Brain pericyte (primary cell): ENCODE measurements around the gene FIGNL2.
"Not testable (repeated sequence)": the region's sequence is repeated elsewhere in the genome, so short reads cannot be mapped to it uniquely, and the experiment has no call there.

Experiments used
- DNase-seq: peaks from one replicate; pipeline ENCODE4 v3.0.0-alpha.2; 2012; ENCODE audit warnings: low read depth, low spot score

FIGNL2 gene, protein sequence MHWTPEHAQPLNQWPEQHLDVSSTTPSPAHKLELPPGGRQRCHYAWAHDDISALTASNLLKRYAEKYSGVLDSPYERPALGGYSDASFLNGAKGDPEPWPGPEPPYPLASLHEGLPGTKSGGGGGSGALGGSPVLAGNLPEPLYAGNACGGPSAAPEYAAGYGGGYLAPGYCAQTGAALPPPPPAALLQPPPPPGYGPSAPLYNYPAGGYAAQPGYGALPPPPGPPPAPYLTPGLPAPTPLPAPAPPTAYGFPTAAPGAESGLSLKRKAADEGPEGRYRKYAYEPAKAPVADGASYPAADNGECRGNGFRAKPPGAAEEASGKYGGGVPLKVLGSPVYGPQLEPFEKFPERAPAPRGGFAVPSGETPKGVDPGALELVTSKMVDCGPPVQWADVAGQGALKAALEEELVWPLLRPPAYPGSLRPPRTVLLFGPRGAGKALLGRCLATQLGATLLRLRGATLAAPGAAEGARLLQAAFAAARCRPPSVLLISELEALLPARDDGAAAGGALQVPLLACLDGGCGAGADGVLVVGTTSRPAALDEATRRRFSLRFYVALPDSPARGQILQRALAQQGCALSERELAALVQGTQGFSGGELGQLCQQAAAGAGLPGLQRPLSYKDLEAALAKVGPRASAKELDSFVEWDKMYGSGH

DNA sequence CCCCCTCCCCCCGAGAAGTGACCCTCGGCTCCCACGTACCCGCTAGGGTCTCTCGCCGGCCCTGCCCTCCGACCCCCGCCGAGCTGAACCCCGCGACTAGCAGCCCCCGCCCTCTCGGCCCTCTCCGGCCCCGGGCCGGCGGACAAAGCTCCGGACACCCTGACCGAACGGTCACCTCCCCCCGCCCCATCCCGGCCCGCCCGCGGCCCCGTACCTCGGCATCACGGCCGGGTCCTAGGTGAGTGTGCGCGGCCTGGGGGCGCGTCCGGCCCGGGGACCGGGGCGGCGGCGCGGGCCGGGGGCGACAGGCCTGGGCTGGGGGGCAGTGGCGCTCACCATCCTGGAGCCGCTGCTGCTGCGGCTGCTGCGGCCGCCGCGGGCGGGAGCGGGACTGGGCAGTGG is at the start of gene FIGNL2:
TSS of gene FIGNL2 (minus strand) at position 393 of the 402 bp plus-strand sequence. CDS start 26,305 bp downstream, outside the sequence.
- no peak for DNase-seq

DNA sequence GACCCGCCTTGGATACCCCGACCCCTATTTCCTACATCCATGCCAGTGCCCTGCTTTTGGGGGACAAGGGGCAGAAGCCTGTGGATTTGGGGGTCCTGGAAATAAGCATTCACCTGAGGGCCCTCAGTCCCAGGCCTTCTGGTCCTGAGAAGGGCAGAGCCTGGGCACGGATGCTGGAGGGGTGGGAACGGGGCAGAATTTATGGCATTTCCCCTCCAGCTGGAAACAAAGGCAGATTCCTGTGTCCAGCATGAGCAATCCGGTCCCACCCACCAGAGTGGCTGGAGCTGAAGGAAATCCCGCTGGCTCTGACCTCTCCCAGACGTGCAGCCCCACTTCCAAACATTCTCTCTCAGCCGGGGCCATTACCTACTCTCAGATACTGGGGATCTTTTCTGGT is 48.7 kb upstream of the FIGNL2 start:
- DNase-seq, result no peak

DNA sequence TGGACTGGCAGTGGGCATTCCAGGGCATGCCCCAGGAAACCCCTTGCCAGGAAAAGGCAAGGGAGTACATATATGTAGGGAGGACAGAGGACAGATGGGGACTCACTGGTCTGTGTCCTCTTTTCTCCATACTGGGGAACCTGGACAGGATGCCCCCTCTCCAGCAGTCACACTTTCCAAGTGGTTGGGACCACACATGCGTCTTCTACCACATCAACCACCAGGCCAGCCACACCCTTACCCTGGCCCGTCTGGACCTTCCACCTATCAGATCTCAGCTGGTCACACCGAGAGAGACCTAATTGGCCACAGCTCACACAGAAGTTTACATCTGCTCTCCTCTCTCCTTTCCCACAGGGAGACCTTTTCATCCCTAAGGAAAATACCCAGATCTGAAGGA is 47.7 kb upstream of the FIGNL2 start:
- DNase-seq, result no peak

DNA sequence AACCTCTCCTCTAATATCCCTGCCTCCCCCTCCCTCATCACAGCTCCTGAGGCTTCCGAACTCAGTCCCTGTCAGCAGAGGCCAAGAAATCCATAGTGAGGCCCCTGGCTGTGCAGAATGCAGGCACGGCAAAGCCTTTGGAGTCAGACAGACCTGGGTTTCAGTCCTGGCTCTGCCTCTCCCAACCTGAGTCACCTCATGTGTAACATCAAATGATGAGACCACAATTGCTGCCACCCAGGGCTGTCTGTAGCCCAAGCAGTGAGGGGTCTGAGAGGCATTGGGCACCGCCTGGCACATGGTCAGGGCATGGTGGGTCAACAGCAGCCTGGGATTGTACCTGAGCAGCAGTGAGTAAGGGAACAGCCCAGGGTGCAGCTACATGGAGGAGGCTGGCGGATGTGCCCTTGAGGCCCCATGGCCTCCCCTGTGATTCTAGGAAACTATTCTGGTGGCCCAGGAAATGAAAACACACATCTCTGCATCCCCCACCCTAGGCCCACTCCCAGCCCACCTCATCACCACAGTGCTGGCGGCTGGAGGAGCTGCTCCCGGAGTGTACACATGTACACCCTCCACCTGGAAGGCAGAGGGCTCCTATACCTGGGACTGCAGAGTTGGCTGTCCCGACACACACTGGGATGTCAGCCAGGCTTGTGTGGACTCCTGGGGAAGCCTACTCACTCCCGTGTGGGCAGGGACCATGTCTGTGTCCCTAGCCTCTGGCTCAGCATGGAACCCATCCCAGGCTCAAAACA is 47.0 kb upstream of the FIGNL2 start:
- DNase-seq, result no peak

GRCh38 chr12:51893786-51894185 is 45.3 kb upstream of the FIGNL2 start:
- no peak for DNase-seq

DNA sequence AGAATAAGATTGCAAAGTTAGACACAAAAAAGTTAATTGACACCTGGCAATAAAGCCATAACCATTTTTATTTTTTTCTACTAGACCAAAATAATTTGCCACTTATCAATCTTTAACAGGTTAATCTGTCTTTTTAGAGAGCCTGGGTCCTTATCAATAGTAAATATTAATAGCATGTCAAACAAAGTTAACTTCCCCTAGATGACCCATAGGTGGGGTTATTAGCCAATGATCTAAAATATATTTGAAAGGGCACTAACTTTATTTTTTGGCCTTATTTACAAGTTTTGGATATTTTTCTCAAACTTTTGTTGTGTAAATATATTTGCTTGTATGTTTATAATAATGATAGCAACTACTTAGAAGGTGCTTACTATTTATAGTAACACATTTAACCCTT is 43.3 kb upstream of the FIGNL2 start:
- DNase-seq, result no peak

- no peak for DNase-seq
Measured at GRCh38 chr12:51890511-51891171, 42.1 kb upstream of the FIGNL2 start.

DNA sequence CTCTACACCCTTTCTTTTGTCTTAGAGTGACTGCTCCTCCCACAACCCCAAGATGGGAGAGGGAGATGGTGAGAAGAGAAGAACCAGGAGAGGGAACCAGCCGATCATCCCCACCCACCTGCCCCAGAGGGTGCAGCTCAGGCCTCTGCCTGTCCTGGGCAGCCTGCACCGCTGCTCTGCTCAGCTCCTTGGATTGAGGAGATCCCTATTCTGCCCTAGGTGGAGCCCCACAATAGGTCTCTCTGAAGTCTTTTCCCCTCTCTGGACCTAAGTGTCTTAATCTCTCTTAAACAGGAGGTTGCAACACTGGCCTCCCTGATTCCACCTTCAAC is 41.6 kb upstream of the FIGNL2 start:
- DNase-seq, result no peak

DNA sequence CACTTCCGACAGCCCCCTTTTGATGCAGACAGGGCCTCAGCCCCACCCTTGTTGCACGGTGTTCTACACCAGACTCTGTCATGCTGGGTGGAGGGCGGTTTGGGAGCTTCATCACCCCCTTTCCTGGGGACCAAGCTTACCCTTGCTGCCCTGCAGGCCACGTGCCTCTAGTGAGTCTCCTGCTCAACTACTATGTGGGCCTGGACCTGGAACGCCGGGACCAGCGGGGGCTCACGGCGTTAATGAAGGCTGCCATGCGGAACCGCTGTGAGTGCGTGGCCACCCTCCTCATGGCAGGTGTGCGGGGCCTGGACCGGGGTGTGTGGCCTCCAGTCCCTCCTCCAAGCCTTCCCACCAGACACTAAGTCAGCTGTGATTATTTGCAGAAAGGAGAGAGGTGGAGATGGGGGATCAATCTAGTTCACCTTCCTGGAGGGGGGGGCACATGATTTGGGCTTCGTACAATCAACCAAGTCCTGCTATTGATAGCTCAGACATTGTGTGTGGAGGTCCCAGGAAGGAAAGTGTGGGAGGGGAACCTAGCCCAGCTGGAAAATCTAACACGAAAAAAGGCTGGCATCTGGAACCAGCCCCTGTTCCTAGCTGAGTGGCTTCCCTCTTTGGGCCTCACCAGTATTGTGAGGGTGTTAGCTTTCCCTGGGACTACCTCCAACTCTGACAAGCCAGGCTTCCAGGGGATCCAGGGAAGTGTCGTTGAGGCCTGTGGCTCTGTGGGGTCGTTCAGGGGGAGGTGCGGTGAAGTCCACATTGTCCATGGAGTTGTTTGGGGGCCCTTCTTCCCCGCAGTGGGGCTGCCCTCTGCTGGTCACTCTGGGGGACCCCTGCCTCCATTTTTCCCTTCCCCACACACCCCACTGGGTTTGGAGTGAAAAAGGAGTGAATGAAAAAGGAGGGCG is 41.0 kb upstream of the FIGNL2 start:
- DNase-seq, result no peak

GRCh38 chr12:51888316-51889215 is 40.0 kb upstream of the FIGNL2 start:
- no peak for DNase-seq

- DNase-seq, result no peak
Measured at GRCh38 chr12:51887476-51888315, 39.2 kb upstream of the FIGNL2 start, which contains the start of gene ANKRD33. ANKRD33 (plus strand) TSS chr12:51888103; CDS start chr12:51888187, 84 bp downstream.

DNA sequence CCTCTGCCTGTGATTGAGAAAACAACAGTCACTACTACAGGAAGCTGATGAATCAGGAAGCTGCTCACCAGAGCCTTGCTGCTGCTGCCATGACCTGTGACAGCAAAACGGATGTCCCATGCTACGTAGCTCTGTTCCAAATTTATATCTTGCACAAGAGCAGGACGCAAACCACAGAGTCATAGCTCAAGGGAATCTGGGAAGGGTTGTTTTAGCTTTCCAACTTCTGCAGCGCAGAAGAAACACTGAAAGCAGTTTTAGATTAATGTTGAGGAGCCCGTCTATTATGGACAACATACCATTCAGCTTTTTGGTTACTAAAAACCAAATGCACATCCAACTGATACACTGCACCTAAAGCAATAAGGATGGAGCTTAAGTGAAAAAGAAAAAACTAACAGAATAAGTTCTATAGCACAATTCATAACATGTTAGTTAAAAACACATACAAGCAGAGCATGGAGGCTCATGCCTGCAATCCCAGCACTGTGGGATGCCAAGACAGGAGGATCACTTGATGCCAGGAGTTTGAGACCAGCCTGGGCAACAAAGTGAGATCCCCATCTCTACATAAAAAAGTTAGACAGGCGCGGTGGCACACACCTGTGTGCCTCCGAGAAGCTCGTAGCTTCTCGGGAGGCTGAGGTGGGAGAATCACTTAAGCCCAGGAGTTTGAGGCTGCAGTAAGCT is 37.6 kb upstream of the FIGNL2 start:
- peak; percentile 70 for DNase-seq

DNA sequence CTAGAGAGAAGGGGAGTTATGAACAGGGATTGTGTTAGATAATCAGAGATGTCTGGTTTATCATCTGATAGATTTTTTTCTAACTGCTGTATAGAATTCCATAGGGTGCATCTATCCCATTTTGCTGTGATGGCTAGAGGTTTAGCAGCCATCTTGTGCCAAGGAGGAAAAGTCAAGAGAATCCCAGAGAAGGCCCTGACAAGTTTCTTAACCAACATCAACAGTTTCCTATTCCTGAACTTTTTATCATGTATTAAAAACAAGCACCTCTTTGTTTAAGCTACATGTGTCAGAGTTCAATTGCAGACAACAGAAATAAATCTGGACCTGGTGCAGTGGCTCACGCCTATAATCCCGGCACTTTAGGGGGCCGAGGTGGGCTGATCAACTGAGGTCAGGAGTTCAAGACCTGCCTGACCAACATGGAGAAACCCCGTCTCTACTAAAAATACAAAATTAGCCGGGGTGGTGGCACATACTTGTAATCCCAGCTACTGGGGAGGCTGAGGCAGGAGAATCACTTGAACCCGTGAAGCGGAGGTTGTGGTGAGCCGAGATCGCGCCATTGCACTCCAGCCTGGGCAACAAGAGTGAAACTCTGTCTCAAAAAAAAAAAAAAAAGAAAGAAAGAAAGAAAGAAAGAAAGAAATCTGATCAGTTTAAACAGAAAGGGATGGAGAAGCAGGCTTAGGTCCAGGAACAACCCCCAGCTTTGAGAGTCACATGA is 36.9 kb upstream of the FIGNL2 start:
- not testable (repeated sequence) for DNase-seq

GRCh38 chr12:51884676-51885229 is 36.2 kb upstream of the FIGNL2 start:
- no peak for DNase-seq

DNA sequence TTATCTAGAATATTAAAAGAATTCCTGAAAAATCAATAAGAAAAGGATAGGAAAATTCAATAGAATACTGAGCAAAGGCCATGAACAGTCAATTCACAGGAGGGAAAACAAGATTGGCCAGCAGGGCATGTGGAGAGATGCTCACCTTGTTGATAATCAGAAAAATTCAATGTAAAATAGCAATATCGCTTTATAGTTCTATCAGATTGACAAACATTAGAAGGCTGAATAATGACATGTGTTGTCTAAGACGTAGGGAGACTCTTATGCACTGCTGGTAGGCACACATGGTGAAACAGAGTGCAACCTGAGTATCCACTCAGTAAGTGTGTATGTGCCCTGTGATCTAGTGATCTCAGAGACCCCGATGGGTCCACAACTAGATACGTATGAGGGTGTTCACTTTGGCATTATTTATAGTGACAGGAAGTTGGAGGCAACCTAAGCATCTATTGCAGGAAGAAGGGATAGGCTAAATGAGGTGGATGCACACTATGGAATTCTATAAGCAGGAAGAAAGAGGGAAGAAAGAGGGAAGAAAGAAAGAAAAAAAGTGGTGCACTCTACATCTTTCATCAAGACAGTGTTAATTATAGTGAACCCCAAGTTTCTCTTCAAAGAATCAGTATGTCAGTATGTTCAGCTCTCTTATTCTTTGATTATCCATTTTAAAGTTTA is 35.6 kb upstream of the FIGNL2 start:
- DNase-seq, result no peak

GRCh38 chr12:51883295-51883694 is 34.8 kb upstream of the FIGNL2 start:
- DNase-seq, result no peak

- no peak for DNase-seq
Measured at GRCh38 chr12:51879102-51879501, 30.6 kb upstream of the FIGNL2 start.
